NCI-H1694 (cell line): ENCODE measurements around the gene PICK1.
"Not testable (repeated sequence)": the region's sequence is repeated elsewhere in the genome, so short reads cannot be mapped to it uniquely, and the experiment has no call there.

Experiments
- DNase-seq: peaks from one replicate; lab custom pipeline; 2025; lab: John Stamatoyannopoulos, UW

Gene PICK1

DNA sequence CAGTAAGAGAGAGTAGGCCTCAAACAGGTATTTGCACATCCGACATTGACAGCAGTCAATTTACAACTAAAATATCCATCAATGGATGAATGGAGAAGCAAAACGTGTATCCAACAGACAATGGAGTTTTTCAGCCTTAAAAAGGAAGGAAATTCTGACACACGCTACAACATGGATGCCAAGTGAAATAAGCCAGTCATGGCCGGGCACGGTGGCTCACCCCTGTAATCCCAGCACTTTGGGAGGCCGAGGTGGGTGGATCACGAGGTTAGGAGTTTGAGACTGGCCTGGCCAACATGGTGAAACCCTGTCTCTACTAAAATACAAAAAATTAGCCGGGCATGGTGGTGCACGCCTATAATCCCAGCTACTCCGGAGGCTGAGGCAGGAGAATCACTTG, 60.4 kb downstream of the PICK1 start:
- not testable (repeated sequence) for DNase-seq

DNA sequence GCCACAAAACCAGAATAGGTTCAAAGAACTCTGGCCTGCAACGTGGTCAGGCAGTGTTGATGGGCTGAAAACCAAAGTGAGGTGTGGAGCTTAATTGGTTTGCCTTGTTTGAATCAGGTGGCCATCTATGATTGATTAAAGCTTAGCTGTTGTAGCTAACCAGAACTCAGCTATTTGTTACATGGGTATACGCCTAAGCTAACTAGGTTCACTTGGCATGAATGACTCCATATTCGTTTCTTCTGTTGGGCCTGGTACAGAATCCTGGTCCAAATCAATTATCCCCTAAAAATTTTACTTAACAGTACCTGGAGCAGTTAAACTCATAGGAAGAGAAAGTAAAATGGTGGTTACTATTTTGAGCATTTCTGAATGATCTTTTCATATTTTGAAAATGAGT, 61.0 kb downstream of the PICK1 start:
- DNase-seq: no peak

- not testable (repeated sequence) for DNase-seq
These were observed 61.5 kb downstream of the PICK1 start for GRCh38 chr22:38118747-38119146.

GRCh38 chr22:38120359-38121110, 63.3 kb downstream of the PICK1 start:
- no peak for DNase-seq

GRCh38 chr22:38122616-38123015, 65.4 kb downstream of the PICK1 start:
- no peak for DNase-seq

DNA sequence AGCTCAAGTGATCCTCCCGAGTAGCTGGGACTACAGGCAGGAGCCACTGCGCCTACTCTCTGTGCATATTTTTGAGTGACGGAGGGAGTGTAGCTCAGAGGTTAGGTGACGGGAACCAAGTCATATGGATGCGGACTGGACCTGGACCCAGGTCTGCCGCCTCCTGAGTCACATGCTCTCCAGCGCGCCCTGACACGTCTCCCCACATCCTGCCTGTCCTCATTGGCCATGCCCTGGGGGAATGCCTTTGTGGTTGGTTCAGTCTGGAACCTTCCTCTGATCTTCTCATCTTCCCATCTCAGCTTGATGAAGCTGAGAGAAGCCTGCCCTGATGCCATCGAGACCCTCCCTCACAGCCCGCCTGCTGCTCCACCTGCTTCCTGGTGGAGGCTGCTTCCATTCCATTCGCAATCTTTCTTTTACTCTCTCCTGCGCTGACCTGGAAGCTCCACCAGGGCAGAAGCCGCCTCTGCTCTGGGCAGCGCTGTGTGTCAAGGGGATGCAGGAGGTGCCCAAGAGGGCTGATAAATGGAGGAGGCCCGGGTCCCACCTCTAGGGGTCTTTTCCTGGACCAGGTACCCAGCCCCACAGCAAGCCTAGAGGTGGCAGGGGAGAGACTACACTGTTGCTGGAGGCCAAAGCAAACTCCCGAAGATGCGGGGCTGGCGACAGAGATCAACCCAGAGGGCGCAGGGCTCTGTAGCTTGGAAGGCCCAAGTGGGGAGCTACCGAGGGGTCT, 67.2 kb downstream of the PICK1 start:
- DNase-seq: no peak

DNA sequence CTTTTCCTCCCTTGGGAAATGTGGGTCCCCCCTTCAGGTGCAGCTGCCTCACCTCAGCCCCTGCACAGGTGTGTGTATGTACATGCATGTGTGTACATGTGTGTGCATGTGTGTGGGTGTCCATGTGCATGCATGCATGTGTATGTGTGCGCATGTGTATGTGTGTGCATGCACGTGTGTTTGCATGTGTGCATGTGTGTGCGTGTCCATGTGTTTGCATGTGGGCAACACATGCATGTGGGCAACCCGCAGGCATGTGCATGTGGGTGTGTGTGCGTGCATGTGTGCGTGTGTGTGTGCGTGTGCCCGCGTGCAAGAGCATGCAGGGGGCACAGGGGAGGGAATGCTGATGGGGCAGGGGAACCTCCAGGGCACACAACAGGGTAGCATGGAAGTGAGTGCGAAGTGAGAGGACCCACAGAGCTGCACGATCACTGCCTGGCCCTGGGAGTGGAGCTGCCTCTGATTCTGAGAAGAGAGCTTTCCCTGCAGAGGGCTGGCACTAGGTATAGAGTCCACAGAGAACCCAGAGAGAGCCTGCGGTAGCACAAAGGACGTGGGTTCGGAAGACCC, 67.9 kb downstream of the PICK1 start:
- DNase-seq: no peak
